Kidney capillary endothelial cell (primary cell): ENCODE data around the gene CEP170B.
"Not testable (repeated sequence)": the region's sequence is repeated elsewhere in the genome, so short reads cannot be mapped to it uniquely, and the experiment has no call there.

Experiments
- DNase-seq: peaks from one replicate; pipeline ENCODE4 v3.0.0-alpha.2; 2018; ENCODE audit warnings: low spot score

Gene CEP170B

DNA sequence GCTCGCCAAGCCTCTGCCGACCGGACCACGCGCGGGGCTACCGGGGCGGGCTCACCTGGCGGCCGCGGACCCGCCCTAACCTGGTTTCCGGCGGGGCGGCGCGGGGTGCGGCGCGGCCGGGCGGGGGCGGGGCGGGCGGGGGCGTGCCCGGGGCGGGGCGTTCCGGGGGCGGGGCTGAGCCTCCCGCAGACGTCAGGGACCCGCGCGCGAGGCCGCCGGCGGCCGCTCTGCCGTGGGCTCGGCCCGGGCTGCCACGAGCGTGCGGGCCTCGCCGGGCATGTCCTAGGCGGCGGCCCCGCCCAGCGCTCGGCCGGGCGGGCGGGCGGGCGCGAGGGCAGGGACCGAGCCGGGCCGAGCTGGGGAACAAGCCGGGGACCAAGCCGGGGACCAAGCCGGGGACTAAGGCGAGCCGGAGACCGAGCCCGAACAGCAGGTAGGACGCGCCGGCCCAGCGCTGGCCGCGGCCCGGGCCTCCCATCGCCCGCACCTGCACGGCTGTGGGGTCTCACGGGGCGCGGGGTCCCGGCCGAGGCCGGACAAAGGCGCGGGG is at the start of gene CEP170B:
Gene CEP170B, plus strand, starts transcription at position 188 of the 550 bp plus-strand sequence. CDS start 3,183 bp downstream, outside the sequence.
- DNase-seq = no peak

DNA sequence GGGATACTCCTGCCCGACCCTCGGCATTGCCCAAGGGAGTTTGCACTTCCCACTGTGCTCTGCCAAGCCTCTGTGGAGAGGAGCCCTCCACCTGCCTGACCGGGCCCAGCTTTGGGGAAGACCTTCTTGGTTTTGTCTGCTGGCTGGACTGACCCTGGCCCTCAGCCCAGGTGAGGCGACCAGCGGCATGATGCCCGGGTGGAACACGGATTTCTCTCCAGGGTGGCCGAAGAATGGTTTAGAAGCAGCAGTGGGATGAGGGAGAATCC is 48.5 kb upstream of the CEP170B start:
- no peak for DNase-seq

DNA sequence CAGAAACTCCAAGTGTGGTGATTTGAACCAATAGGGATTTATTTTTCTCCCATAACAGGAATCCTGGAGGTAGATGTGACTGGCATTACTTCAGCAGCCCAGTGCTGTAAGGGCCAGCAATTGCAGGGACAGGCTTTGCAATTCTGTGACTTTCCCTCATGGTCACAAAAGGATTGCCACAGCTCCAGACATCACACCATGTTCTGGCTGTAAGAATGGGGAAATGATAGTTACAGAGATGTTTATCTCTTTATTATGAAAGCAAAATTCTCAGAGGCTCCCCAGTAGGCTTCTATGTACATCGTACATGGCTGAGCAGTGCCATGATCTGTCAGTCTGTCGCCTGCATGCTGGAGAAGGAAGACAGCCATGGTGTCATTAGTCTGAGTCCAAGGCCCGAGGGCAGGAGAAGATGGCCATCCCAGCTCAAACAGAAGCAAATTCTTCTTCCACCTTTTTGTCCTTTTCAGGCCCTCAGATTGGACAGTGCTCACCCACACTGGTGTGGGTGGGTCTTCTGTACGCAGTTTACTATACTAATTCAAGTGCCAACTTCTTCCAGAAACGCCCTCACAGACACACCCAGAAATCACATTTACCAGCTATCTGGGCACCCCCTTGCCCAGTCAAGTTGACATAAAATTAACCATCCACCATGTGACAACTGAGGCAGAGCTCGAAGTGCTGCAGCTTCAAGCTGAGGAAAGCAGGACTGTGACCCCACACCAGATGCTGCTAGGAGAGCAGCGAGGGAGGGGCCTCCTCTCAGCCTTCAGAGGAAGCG is 46.9 kb upstream of the CEP170B start:
- DNase-seq = no peak

DNA sequence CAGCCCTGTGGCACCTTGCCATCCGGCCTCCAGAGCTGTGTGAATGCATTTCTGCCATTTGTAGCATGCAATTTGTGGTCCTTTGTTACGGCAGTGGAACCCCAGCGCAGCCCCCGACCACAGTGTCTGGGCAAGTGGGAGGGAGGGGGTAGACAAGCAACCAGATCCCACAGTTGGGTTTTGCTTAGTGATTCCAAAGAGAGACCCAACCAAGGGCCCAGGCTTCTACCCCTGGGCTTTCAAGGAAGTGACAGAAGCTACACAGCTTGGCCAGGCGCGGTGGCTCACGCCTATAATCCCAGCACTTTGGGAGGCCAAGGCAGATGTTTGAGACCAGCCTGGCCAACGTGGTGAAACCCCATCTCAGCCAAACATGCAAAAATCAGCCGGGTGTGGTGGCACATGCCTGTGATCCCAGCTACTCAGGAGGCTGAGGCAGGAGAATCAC is 46.3 kb upstream of the CEP170B start:
- DNase-seq = no peak

DNA sequence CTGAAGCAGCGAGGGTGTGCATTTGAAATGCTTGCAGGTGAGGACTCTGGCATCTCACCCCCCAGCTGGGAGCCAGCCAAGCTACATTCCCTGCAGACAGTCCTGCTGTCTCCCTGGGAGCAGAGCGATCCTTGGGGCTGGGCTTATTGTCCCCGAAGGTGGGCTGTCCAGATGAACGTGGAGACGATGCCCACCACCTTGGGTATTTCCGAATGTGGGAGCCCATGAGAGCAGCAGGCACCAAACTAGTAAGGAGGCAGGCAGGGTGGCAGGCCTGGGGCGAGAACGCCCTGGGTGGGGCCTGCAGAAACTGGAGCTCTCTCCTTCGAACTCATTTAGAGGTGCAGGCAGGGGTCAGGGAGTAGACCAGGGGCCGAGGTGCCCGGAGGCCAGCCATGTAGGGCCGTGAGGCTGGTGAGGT is 45.7 kb upstream of the CEP170B start:
- no peak for DNase-seq

DNA sequence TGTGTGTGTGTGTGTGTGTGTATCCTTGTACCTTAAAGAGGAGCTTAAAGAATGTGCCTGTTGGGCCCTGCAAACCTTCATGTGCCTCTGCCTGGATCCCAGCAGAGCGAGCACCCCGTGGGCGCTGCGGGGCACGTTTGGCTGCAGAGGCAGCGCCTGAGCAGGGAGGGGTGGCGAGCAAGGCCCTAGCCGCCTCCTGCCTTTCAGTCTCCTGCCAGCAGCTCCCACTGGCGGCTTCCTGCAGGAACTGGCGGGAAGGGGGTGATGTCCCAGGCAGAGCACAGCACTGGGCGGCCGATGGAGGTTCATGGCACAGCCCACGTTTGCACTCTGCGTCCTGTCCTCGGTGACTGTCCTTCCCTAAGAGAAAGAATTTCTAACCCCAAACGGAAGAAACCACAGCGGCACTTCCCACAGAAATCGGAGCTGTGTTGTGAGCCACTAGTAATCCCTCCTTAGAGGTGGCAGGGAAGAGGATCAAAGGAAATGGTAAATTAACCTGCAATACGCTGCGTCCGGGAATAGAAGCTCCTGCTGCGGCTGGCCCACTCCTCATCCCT is 44.3 kb upstream of the CEP170B start:
- peak; percentile 69 for DNase-seq

DNA sequence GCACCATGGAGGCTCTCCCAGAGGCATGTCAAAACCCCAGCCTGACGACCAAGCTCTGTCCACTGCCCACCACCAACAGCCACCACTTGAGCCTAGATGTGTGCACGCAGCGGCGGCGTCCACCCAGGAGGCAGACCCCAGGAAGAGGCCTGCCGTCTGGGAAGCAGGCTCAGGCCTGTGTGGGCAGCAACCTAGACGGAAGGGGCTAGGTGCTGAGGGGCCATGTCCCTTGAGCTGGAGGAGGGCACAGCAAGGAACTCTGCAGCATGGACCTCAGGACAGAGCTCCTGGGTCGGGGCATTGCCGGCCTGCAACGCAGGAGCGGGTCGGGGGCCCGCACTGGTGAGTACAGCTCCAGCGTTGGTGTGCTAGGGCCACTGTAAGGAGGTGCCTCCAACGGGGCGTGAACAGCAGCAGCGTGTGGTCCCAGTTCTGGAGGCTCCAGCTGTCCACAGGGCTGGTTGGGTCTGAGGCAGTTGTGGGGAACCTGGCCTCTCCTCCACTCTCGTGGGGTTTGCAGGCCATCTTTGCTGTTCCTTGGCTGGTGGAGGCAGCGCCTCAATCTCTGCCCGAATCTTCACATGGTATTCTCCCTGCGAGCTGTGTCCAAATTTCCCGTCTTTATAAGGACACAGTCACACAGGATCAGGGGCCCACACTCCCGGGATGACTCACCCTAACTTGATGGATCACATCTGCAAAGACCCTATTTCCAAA is 43.7 kb upstream of the CEP170B start:
- no peak for DNase-seq

DNA sequence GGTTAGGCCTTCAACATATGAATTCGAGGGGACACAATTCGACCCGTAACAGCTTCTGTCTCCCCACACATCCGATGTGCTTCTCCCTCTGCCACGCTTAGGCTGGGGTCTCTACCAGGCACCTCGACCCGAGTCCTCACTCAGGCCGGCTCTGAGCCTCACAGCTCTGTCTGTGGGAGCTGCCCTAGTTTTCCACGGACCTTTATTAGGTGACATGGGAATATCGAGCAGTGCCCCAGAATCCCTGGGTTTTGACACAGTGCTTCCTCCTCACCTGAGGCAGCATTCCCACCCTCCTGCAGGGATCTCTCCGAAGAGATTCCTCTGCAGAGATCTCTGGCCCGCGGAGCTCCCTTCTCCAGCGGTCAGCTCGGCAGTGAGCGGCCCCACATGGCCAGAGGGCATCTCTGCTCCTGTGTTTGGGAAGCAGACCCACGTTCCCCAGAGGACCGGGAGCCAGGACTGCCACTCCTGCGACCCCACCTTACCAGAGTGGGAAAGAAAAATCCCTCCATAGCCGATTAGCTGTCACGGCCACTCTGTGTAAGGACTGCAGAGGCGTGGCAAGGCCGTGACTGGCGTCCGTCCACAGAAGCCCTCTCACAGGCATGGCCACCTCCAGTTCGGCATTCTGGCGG is 43.0 kb upstream of the CEP170B start:
- no peak for DNase-seq

DNA sequence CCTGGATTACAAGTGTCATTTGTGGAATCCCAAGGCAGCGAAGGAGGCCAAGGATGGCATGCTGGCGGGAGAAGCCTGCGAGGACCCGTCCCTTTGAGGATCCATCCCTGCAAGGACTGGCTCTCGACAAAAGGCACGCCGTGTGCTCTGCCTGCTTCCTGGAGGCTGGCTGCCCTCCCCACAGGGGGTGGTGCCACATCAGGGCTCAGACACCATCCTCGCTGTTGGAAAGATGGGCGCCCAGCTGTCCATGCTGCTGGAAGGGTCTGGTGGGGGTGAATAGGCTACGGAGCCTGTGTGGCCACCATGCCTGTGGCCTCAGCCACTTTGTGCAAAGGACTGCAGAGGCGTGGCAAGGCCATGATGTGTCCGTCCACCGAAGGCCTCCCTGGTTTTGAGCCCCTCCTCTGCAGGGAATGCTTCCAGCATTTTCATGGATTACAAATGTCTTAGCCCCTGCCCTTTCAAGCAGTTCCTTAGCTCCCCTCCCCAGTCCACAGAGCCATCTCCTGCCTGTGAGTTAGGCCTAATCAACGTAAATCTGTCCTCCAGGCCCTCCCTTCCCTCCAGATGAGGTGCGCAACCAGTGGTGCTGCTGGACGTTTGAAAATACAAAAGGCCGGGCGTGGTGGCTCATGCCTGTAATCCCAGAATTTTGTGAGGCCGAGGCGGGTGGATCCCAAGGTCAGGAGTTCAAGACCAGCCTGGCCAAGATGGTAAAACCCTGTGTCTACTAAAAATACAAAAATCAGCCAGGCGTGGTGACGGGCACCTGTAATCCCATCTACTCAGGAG is 42.0 kb upstream of the CEP170B start:
- no peak for DNase-seq

DNA sequence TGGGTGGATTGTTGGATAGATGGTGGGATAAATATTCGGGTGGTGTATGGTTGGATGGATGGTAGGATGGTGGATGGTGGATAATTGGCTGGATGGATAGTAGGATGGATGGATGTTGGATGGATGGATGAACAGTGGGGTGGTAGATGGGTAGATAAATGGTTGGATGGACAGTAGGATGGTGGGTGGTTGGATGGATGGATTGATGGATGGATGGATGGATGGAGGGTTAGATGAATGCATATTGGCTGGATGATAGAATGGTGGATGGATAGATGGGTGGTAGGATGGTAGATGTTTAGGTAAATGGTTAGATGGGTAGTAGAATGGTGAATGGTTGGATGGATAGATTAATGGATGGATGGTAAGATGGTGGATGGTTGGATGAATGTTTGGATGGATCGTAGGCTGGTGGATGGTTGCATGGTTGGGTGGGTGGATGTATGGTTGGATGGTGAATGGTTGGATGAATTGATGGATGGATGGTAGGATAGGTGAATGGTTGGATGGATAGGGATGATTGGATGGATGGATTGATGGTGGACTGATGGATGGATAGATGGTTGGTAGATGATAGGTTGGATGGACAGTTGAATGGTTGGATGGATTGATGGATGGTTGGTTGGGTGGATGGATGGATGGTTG is 40.6 kb upstream of the CEP170B start:
- DNase-seq = no peak

DNA sequence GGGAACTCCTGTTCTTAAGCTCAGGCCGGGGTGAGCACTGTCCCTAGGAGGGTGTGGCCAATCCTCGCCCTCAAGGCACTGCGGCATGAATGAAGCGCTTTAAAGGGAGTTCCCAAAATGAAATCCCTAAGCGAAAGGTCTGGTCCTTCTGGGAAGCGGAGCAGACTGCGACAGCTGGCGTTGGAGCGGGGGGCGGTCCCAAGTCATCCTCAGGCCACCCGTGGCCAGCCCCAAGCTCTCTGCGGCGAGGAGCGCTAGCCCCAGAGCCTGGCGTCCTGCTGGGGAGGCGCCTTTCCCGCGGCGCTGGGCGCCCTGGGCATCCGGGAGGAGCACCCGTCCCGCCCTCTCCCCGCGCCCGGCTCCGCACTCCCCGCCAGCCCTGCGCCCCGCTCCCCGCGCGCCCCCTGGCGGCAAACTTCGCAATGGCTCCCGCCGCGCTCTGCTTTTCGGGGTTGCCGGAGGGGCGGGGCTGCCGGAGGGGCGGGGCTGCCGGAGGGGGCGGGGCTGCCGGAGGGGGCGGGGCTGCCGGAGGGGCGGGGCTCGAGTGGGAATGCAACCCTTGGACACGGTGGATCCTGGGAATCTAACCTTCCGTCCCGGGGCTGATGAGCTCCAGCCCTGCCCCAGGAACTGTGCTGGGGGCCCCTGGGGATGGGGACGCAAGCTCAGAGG is 38.7 kb upstream of the CEP170B start:
- peak; percentile 78 for DNase-seq

DNA sequence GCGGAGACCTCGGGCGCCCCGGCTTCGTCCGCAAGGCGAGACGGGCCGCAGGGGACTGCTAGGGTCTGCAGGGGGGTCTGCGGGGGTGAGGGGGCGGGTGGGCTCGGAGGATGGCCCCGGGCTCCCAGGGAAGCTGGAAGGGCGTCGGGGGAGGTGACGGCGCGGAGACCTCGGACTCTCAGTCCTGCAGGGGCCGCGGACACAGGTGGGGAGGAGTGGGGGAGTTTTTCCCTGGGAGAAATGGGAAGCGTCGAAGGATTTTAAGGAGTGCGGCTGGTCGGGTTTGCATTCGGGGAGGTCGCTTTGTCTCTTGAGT is 38.2 kb upstream of the CEP170B start:
- DNase-seq = no peak

DNA sequence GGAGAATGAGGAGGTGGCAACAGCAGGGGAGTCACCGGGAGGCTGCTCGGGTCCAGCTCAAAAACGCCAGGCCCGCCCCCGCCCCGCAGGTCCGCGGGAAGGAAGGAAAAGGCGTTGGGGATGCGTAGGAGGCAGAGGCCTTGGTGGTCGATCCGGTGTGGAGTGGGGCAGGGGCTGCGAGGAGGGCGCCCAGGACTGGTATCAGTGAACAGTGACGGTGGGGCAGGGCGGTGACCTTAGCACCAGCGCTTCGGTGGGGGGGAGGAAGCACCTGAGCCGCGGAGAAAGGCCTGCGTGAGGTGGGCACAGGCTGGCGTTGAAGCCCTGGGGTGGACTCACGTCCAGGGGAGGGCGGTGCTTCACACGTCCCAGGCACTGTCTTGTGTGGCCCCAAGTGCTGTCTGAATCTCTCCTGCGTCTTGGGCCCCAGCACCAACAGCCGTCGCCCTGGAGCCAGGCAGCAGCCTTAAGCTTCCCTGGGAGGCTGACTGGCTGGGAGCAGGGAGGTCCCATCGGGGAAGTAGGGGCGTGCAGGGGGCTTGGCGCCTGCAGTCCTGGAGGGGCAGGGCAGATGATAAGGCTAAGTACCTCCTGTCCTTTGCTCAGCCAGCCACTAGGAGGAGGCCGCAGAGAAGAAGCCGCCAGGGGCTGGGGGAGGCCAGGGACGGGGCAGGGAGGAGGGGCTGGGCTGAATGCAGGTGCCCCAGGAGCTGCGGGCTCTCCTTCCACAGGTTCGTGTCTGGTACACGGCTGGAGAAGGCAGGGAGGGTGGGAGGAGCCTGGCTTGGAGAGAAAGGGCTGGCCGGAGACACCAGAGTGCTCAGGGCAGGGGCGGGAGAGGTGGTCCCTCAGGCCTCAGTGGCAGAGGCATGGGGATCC is 37.7 kb upstream of the CEP170B start:
- DNase-seq = peak; percentile 46

DNA sequence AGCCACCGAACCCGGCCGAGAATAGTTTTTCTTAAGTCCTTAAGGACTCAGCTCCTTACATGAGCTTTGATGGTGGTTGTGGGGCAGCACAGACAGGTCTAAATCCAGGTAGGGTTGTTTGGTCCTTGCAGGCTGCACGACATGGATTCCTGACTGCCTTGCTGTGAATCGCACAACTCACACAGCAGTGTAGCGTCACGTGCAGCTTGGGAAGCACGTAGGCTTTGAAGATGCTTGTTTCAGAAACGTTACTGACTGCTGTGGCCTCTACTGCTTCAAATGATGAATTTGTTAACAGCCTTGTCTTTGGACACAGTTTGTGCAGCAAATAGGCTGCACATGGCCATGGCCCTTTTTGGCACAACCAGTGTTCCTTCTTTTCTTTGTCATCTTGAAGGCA is 34.3 kb upstream of the CEP170B start:
- DNase-seq = no peak

DNA sequence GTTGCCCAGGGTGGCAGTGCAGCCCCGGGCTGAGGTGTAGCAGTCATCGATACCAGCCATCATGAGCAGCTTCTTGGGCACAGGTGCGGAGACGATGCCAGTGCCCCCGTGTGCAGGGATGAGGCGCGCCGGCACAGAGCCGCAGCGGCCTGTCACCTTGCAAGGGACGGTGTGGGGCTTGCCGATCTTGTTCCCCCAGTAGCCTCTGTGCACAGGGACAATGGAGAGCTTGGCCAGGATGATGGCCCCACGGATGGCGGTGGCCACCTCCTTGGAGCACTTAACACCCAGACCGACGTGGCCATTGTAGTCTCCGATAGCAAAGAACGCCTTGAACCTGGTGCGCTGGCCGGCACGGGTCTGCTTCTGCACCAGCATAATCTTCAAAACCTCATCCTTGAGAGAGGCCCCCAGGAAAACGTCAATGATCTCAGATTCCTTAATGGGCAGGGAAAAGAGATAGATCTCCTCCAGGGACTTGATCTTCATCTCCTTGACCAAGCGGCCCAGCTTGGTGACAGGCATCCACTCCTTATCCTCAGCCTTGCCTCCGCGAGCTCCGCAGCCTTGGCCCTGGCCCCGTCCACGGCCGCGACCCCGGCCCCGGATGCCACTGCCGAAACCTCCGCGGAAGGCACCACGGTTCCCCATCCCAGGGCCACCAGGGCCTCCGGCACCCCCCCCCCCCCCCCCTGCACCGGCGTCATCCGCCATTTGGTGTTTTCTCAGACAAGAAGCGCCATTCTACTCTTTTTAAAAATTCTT is 28.7 kb upstream of the CEP170B start:
- DNase-seq = not testable (repeated sequence)

DNA sequence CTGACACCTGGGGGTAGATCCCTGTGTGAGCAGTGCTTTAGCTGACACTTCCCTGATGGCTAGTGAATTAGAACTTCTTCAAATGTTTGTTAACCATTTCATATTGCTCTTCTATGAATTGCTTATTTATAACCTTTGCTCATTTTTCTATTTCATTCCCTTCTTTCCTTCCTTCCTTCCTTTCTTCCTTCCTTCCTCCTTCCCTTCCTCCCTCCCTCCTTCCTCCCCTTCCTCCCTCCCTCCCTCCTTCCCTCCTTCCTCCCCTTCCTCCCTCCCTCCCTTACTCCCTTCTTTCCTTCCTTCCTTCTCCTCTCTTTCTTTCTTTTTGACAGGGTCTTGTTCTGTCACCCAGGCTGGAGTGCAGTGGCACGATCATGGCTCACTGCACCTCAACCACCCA is 23.3 kb upstream of the CEP170B start:
- no peak for DNase-seq

DNA sequence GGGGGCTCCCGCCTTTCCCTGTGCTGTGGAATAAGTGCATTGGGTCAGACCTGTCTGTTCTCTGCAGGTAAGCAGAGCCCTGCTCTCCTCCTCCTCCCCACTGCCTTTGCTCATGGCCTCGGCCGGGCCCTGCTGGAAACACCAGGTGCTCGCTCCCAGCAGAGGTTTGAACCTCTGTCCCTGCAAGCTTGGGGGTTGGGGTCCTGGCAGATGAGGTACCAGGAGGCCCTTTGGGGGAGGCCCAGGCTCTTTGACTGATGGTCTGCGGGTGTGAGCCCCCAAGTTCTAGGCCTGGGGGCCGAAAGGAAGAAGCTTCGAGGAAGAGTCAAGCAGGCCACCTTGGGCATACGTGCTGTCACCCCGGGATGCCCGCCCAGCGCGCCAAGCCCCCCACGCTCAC is 22.1 kb upstream of the CEP170B start:
- no peak for DNase-seq

DNA sequence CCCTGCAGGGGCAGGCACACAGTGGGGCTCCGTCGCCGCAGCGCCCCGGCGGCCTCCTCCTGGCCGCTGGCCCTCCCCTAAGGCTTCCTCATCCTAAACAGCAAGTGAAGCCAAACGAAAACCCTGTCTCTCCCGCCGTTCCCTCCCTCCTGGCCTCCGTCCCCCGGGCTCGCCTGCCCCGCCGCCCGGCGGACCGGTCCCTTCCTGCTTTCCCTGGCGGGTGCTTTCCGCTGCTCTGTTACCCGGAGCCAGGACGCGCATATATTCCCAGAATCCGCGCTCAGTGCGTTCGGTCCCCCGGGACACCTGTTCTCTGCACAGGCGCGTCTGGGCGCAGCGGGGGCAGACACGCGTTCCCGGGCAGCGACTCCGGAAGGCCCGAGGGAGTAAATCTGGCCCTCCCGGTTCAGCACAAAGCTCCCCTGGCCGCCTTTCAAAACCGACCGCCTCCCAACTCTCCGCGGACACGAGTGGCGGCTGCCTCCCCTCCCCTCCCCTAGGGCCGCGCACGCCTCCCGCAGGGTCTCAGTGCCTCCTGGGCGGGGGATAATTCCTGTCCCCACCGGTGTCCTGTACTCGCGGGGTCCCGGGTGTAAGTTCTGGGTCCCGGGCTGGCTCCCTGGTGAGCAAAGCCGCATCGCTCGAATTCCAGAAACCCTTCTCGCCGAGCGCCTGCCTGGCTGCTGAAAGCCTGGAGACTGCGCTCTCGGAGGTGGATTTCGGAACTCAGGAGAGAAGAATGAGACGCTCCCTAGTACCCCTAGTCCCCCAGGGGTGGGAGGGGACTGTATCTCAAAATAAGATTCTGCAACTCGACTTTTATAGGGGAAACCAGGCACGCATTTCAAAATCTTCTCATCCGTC is 21.4 kb upstream of the CEP170B start:
- no peak for DNase-seq
